Testis (tissue), 3 donors: ENCODE data around the gene TPSG1. TPM values are rescaled to one million over a fixed set of nuclear protein-coding genes. Genes with fewer than 3 reads are reported as not detected.

Experiments
- DNase-seq: peaks from one replicate; pipeline ENCODE4 v3.0.0-alpha.2; 2019
- H3K27ac ChIP-seq, 2 donors: fragments of 200-600 bp; sonication (generic); one replicate each; pipeline ENCODE4 v1.5.1; 2019
- H3K27me3 ChIP-seq: fragments of 200-600 bp; sonication (generic); one replicate; pipeline ENCODE4 v1.5.1; 2019
- H3K36me3 ChIP-seq: fragments of 200-600 bp; sonication (generic); one replicate; pipeline ENCODE4 v1.5.1; 2017; ENCODE audit warnings: low read depth; ENCODE audit errors: missing control alignments
- H3K4me1 ChIP-seq: fragments of 200-600 bp; sonication (generic); one replicate; pipeline ENCODE4 v1.5.1; 2019
- H3K4me3 ChIP-seq, 2 donors: fragments of 200-600 bp; sonication (generic); one replicate each; pipeline ENCODE4 v1.5.1; 2017 to 2019
- H3K9me3 ChIP-seq: fragments of 200-600 bp; sonication (generic); one replicate; pipeline ENCODE4 v1.5.1; 2017
- POLR2A ChIP-seq: fragments of 450-650 bp; IDR thresholded peaks from one replicate; pipeline ENCODE4 v1.6.1; 2017; ENCODE audit warnings: antibody characterized with exemption, mild to moderate bottlenecking, moderate library complexity
- WGBS, 2 donors: methylation state at CpG; one replicate each; pipeline ENCODE4 v1.1.5; 2018; 5-methylcytosine and 5-hydroxymethylcytosine counted together
- intact Hi-C: fragments of 100-400 bp; cut with DNase I; formaldehyde crosslinking; loops from one replicate; pipeline ENCODE4 v1.15.1; 2023; ENCODE audit warnings: low total_unique reads
- polyA plus RNA-seq: library from polyadenylated mRNA; stranded (reverse); fragments of 350-450 nt; fragmentation: Illumina TruSeq; extraction: RNeasy Lipid Tissue Mini Kit (QIAGEN cat#74804); gene quantifications from one replicate; pipeline ENCODE4 v1.2.3, GENCODE V29; 2014; ENCODE audit warnings: low read depth, low replicate concordance; ENCODE audit not compliant: insufficient read depth
- total RNA-seq, 2 donors: library from RNA; depleted of rRNA; stranded (reverse); fragments of >200 nt; gene quantifications; one replicate each; pipeline ENCODE4 v1.2.3, GENCODE V29; 2016
- TF ChIP-seq, protein P1 (sequence below), 3 experiments: fragments of 450-650 bp in 2 of 3; fragments of 200-600 bp in 1 of 3; sonication (generic) in 1 of 3; IDR thresholded peaks; one replicate each; pipeline ENCODE4 v1.5.1; 2016 to 2019; ENCODE audit warnings: antibody characterized with exemption in 3 of 3, mild to moderate bottlenecking in 2 of 3, moderate library complexity in 1 of 3

Gene TPSG1
- total and polyA plus RNA-seq, 3 donors from 2014 or later = 1.2 TPM; not detected in 2

DNA sequence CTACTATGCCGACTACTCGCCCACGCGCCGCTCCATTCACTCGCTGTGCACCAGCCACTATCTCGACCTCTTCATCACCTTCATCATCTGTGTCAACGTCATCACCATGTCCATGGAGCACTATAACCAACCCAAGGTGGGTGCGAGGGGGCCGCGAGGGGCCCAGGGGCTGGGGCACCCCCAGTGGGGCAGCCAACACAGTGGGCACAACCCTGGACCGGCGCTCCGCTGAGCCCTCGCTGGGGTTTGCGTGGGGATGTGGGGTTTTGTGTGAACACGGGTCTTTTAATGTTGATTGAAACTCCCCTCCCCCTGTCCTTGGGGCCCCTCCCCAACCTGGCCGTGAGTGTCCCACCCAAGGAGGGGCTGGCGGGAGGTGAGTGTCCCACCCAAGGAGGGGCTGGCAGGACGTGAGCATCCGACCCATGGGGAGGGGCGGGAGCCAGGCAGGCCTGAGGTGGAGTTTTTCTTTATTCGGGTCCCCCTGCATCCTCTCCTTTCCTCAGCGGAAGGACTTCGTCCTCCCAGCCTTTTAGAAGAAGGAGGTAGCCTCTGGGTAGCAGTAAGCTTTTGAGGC lies 11.2 kb downstream of the TPSG1 start:
- no peaks in the 10 kb centered on the region for H3K4me1 ChIP-seq
- DNase-seq = no peak
- intact Hi-C loops = no loop called here
- 83 to 96% methylated on average over 21 to 25 of the region's 25 CpGs for WGBS, 2 donors
- H3K27me3 ChIP-seq = no peaks in the 10 kb centered on the region
- H3K9me3 ChIP-seq = no peaks in the 10 kb centered on the region
- no peak overlapping the region for H3K4me3 ChIP-seq
- no peak overlapping the region for H3K27ac ChIP-seq
- H3K36me3 ChIP-seq = no peaks in the 10 kb centered on the region
- TF ChIP-seq, protein P1, sequence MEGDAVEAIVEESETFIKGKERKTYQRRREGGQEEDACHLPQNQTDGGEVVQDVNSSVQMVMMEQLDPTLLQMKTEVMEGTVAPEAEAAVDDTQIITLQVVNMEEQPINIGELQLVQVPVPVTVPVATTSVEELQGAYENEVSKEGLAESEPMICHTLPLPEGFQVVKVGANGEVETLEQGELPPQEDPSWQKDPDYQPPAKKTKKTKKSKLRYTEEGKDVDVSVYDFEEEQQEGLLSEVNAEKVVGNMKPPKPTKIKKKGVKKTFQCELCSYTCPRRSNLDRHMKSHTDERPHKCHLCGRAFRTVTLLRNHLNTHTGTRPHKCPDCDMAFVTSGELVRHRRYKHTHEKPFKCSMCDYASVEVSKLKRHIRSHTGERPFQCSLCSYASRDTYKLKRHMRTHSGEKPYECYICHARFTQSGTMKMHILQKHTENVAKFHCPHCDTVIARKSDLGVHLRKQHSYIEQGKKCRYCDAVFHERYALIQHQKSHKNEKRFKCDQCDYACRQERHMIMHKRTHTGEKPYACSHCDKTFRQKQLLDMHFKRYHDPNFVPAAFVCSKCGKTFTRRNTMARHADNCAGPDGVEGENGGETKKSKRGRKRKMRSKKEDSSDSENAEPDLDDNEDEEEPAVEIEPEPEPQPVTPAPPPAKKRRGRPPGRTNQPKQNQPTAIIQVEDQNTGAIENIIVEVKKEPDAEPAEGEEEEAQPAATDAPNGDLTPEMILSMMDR (IDR thresholded peaks at IDR 0.05) = no peak
- TF ChIP-seq POLR2A = no peak

DNA sequence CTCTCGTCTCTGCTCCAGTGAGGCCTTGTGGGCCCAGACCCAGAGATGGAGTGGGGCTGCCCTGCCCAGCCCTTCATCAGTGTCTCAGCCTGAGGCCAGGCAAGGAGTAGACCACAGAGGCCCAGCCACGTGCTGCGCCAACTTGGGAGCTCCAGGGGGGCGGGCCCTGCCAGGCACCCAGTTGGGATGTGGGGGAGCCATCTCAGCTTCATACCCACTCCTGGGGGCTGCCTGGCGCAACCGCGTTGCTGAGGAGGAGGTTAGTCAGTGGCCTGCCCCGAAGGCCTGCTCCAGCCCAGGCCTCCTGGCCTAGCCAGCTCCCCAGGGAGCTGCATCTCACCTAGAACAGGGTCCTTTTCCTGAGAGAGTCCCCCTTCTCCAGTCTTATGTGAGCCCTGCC lies 11.8 kb downstream of the TPSG1 start:
- DNase-seq = no peak
- TF ChIP-seq POLR2A = no peak
- TF ChIP-seq, protein P1 (IDR thresholded peaks at IDR 0.05) = no peak
- intact Hi-C loops = no loop called here
- Histone ChIP-seq H3K9me3 (no peaks in the 10 kb centered on the region), H3K27ac (no peak overlapping the region), H3K36me3 (no peaks in the 10 kb centered on the region), H3K27me3 (no peaks in the 10 kb centered on the region), H3K4me3 (no peak overlapping the region), H3K4me1 (no peaks in the 10 kb centered on the region)
- 82 to 95% methylated on average over 4 to 8 of the region's 8 CpGs for WGBS, 2 donors

DNA sequence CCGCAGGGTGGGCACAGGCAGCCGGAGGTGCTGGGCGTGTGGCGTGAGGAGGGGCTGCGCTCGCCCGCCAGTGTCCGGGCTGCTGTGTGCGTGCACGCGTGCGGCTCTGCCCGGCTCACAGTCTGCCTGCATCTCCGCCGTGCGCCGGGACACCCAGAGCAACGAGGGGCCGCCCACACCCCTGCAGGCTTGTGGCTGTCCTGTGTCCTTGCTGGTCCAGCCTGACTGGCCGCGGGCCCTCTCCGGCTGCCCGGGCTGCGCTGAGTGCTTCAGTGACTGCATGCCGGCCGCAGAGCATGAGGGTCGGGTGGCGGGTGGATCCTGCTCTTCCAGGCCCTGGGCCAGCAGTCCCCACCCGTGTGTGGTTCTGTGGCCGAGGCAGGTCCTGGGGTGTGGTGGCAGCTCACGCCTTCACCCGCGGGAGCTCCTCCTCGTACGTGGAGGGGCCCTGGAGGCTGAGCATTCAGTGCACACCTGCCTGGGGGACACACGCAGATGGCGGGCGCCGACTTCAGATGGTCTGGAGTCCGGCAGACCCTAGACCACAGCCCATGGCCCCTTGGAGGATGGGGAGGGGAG lies 12.4 kb downstream of the TPSG1 start:
- Histone ChIP-seq H3K27me3 (no peaks in the 10 kb centered on the region), H3K36me3 (no peaks in the 10 kb centered on the region), H3K4me1 (no peaks in the 10 kb centered on the region), H3K4me3 (no peak overlapping the region), H3K9me3 (no peaks in the 10 kb centered on the region), H3K27ac (no peak overlapping the region)
- intact Hi-C loops = no loop called here
- 95% methylated on average over 4 to 23 of the region's 40 CpGs for WGBS, 2 donors
- no peak for DNase-seq
- TF ChIP-seq, protein P1 (IDR thresholded peaks at IDR 0.05) = no peak
- TF ChIP-seq POLR2A = no peak

DNA sequence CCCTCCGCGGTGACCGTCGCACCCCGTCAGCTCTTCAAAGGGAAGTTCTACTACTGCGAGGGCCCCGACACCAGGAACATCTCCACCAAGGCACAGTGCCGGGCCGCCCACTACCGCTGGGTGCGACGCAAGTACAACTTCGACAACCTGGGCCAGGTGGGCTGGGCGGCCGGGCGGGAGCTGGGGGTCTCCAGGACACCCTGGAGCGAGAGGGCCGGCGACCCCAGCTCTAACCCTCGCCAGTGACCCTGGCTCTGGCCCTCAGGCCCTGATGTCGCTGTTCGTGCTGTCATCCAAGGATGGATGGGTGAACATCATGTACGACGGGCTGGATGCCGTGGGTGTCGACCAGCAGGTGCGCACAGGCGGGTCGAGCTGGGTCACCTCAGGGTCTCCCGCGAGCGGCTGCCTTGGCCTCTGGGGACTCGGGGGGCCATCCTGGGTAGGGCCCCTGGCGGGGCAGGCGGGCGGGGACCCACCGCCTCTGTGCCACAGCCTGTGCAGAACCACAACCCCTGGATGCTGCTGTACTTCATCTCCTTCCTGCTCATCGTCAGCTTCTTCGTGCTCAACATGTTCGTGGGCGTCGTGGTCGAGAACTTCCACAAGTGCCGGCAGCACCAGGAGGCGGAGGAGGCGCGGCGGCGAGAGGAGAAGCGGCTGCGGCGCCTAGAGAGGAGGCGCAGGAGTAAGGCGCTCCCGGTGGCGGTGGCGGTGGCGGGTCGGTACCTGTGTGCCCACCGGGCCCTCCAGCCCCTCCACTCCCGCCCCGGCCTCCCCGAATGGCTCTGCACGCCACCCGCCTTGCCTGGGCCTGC lies 13.4 kb downstream of the TPSG1 start:
- Histone ChIP-seq H3K9me3 (no peaks in the 10 kb centered on the region), H3K4me3 (no peak overlapping the region), H3K27ac (no peak overlapping the region), H3K36me3 (no peaks in the 10 kb centered on the region), H3K27me3 (no peaks in the 10 kb centered on the region), H3K4me1 (no peaks in the 10 kb centered on the region)
- no peak for DNase-seq
- TF ChIP-seq POLR2A = no peak
- TF ChIP-seq, protein P1 (IDR thresholded peaks at IDR 0.05) = no peak
- WGBS, 2 donors = 95 to 96% methylated on average over 21 to 65 of the region's 65 CpGs
- intact Hi-C loops = no loop called here
